IMR-90 (cell line): ENCODE data around the gene NELFE. TPM values are rescaled to one million over a fixed set of nuclear protein-coding genes. Genes with fewer than 3 reads are reported as not detected.

Source experiments
- ATAC-seq: fragments of 200-7000 bp; cut with Tn5 transposase; 2 replicates; pipeline ENCODE4 v1.9.1; 2020; ENCODE audit warnings: low read depth, mild to moderate bottlenecking, moderate library complexity
- BruUV-seq: library from RNA; stranded (reverse); fragments of 400-500 nt; replicated peaks from 2 replicates; lab custom pipeline; 2021; lab: Mats Ljungman, UMichigan
- CTCF ChIA-PET: fragments of 300-600 bp; formaldehyde crosslinking; extraction: SDS; loops from one replicate; lab custom pipeline; 2021; ENCODE audit warnings: antibody characterized with exemption; lab: Yijun Ruan, JAX
- POLR2A ChIA-PET: fragments of 300-600 bp; sonication (Branson Sonifier 250); formaldehyde crosslinking; loops from one replicate; lab custom pipeline; 2022; ENCODE audit warnings: antibody characterized with exemption; ENCODE audit not compliant: unreplicated experiment; lab: Charles Lee
- DNase-seq: peaks from one replicate; pipeline ENCODE4 v3.0.0; 2013
- H2AFZ ChIP-seq: replicated peaks from 2 replicates; pipeline ENCODE3; 2013; ENCODE audit warnings: low read length, mild to moderate bottlenecking; ENCODE audit not compliant: poor library complexity
- H2AK5ac ChIP-seq: 2 replicates; pipeline ENCODE4 v1.6.1; 2013; ENCODE audit warnings: low read depth, low read length, inconsistent platforms
- H2AK9ac ChIP-seq: replicated peaks from 2 replicates; pipeline ENCODE3; 2013; ENCODE audit warnings: mild to moderate bottlenecking, low read depth, low read length, moderate library complexity; ENCODE audit not compliant: poor library complexity
- H2BK120ac ChIP-seq: 2 replicates; pipeline ENCODE4 v1.6.1; 2013; ENCODE audit warnings: low read depth, low read length, inconsistent platforms
- H2BK15ac ChIP-seq: 3 replicates; pipeline ENCODE4 v1.6.1; 2013; ENCODE audit warnings: low read depth, low read length, inconsistent platforms
- H2BK20ac ChIP-seq: 2 replicates; pipeline ENCODE4 v1.6.1; 2013; ENCODE audit warnings: low read depth, mild to moderate bottlenecking, inconsistent platforms, low read length, moderate library complexity
- H2BK5ac ChIP-seq: 2 replicates; pipeline ENCODE4 v1.6.1; 2013; ENCODE audit warnings: mild to moderate bottlenecking, low read depth, low read length, inconsistent platforms; ENCODE audit not compliant: poor library complexity, severe bottlenecking
- H3K14ac ChIP-seq: replicated peaks from 2 replicates; pipeline ENCODE4 v1.6.1; 2013; ENCODE audit warnings: low read depth, low read length, inconsistent platforms
- H3K18ac ChIP-seq: 2 replicates; pipeline ENCODE4 v1.6.1; 2013; ENCODE audit warnings: low read depth, low read length, control low read depth
- H3K23ac ChIP-seq: 2 replicates; pipeline ENCODE4 v1.6.1; 2013; ENCODE audit warnings: low read depth, low read length, inconsistent platforms
- H3K27ac ChIP-seq: 2 replicates; pipeline ENCODE4 v1.5.1; 2013; ENCODE audit warnings: mild to moderate bottlenecking, control low read depth, low read length; ENCODE audit not compliant: insufficient read depth
- H3K27me3 ChIP-seq: 2 replicates; pipeline ENCODE4 v1.6.1; 2013; ENCODE audit warnings: low read length; ENCODE audit not compliant: control insufficient read depth, insufficient read depth
- H3K36me3 ChIP-seq: 2 replicates; pipeline ENCODE4 v1.6.1; 2013; ENCODE audit warnings: low read length, mixed read lengths; ENCODE audit not compliant: control insufficient read depth, insufficient read depth
- H3K4ac ChIP-seq: 2 replicates; pipeline ENCODE4 v1.6.1; 2013; ENCODE audit warnings: low read depth, low read length, inconsistent platforms
- H3K4me1 ChIP-seq: 2 replicates; pipeline ENCODE4 v1.6.1; 2013; ENCODE audit warnings: low read length, mixed read lengths; ENCODE audit not compliant: control insufficient read depth, insufficient read depth
- H3K4me2 ChIP-seq: 2 replicates; pipeline ENCODE4 v1.6.1; 2013; ENCODE audit warnings: low read depth, mild to moderate bottlenecking, control low read depth, low read length, moderate library complexity
- H3K4me3 ChIP-seq: 2 replicates; pipeline ENCODE4 v1.5.1; 2013; ENCODE audit warnings: low read depth, mild to moderate bottlenecking, control low read depth, low read length, moderate library complexity; ENCODE audit not compliant: insufficient read depth
- H3K56ac ChIP-seq: 2 replicates; pipeline ENCODE4 v1.6.1; 2013; ENCODE audit warnings: low read length, inconsistent platforms; ENCODE audit not compliant: insufficient read depth; ENCODE audit errors: extremely low read depth
- H3K79me1 ChIP-seq, 2 experiments: 2 replicates each; pipeline ENCODE4 v1.6.1; 2013; ENCODE audit warnings: low read length in 2 of 2, inconsistent platforms in 1 of 2, low read depth in 1 of 2
- H3K9ac ChIP-seq: 2 replicates; pipeline ENCODE4 v1.6.1; 2013; ENCODE audit warnings: low read depth, low read length, control low read depth
- H3K9me1 ChIP-seq: 2 replicates; pipeline ENCODE4 v1.6.1; 2013; ENCODE audit warnings: low read length, inconsistent platforms; ENCODE audit not compliant: insufficient read depth
- H3K9me3 ChIP-seq: 2 replicates; pipeline ENCODE4 v1.6.1; 2013; ENCODE audit warnings: low read length; ENCODE audit not compliant: control insufficient read depth, insufficient read depth
- H4K20me1 ChIP-seq: 2 replicates; pipeline ENCODE4 v1.6.1; 2013; ENCODE audit warnings: low read length, inconsistent platforms; ENCODE audit not compliant: insufficient read depth
- H4K5ac ChIP-seq: 2 replicates; pipeline ENCODE4 v1.6.1; 2013; ENCODE audit warnings: mild to moderate bottlenecking, low read depth, low read length, control low read depth
- H4K8ac ChIP-seq, 2 experiments: 2 replicates each; pipeline ENCODE4 v1.6.1; 2013; ENCODE audit warnings: low read depth in 2 of 2, low read length in 2 of 2, control low read depth in 1 of 2, inconsistent platforms in 1 of 2
- H4K91ac ChIP-seq: 2 replicates; pipeline ENCODE4 v1.6.1; 2013; ENCODE audit warnings: low read depth, low read length, inconsistent platforms; ENCODE audit not compliant: insufficient read depth
- BHLHE40 ChIP-seq: fragments of 150-350 bp; IDR thresholded peaks from 2 replicates; pipeline ENCODE4 v1.6.1; 2016; ENCODE audit warnings: mild to moderate bottlenecking, low read depth, low read length
- CEBPB ChIP-seq: IDR thresholded peaks from 2 replicates; pipeline ENCODE4 v1.6.1; 2012; ENCODE audit warnings: low read depth, low read length, improper control_type of control experiment
- FOS ChIP-seq: fragments of 150-350 bp; IDR thresholded peaks from 2 replicates; pipeline ENCODE4 v1.6.1; 2016; ENCODE audit warnings: low read depth, low read length
- MAFK ChIP-seq: IDR thresholded peaks from 2 replicates; pipeline ENCODE4 v1.6.1; 2012; ENCODE audit warnings: low read depth, low read length, improper control_type of control experiment
- MAZ ChIP-seq: IDR thresholded peaks from 2 replicates; pipeline ENCODE4 v1.6.1; 2012; ENCODE audit warnings: low read depth, mild to moderate bottlenecking, low read length, improper control_type of control experiment, moderate library complexity, borderline replicate concordance
- MXI1 ChIP-seq: IDR thresholded peaks from 2 replicates; pipeline ENCODE4 v1.6.1; 2012; ENCODE audit warnings: low read depth, mild to moderate bottlenecking, low read length, moderate library complexity, borderline replicate concordance
- POLR2A ChIP-seq: IDR thresholded peaks from 2 replicates; pipeline ENCODE4 v1.6.1; 2012; ENCODE audit warnings: mild to moderate bottlenecking, low read depth, low read length
- RAD21 ChIP-seq: IDR thresholded peaks from 2 replicates; pipeline ENCODE4 v1.6.1; 2012; ENCODE audit warnings: low read length, improper control_type of control experiment
- RCOR1 ChIP-seq: IDR thresholded peaks from 2 replicates; pipeline ENCODE4 v1.6.1; 2012; ENCODE audit warnings: mild to moderate bottlenecking, low read length, improper control_type of control experiment; ENCODE audit not compliant: insufficient replicate concordance
- RFX5 ChIP-seq: IDR thresholded peaks from 2 replicates; pipeline ENCODE4 v1.8.0; 2012; ENCODE audit warnings: low read depth, mild to moderate bottlenecking, low read length, moderate library complexity
- dilution Hi-C: fragments of 300-500 bp; cut with HindIII; formaldehyde crosslinking; loops from one replicate; pipeline ENCODE4 v1.14.3; 2018; ENCODE audit warnings: low sequenced_read_pairs; ENCODE audit not compliant: unreplicated experiment
- in situ Hi-C: fragments of 300-500 bp; cut with MboI; formaldehyde crosslinking; loops from 3 replicates; pipeline ENCODE4 v1.14.3; 2019; ENCODE audit warnings: low sequenced_read_pairs, inconsistent platforms, mixed read lengths
- intact Hi-C: fragments of 100-400 bp; cut with micrococcal nuclease; formaldehyde crosslinking; loops from 2 replicates; pipeline ENCODE4 v1.10.0; 2022
- polyA plus RNA-seq, 3 experiments: library from polyadenylated mRNA; depleted of rRNA; stranded (reverse); fragments of >200 nt; gene quantifications; 2 replicates each; pipeline ENCODE4 v1.2.3, GENCODE V29; 2012; ENCODE audit warnings: low replicate concordance in 1 of 3
- total RNA-seq: library from RNA; depleted of rRNA; stranded (reverse); fragments of >200 nt; gene quantifications from 2 replicates; pipeline ENCODE4 v1.2.3, GENCODE V29; 2012
- TF ChIP-seq, protein P1 (sequence below): conservative IDR thresholded peaks from 2 replicates; pipeline ENCODE4 v1.5.1; 2012; ENCODE audit warnings: mild to moderate bottlenecking, low read depth, low read length, improper control_type of control experiment
- TF ChIP-seq, protein P2 (sequence below): fragments of 150-350 bp; IDR thresholded peaks from 2 replicates; pipeline ENCODE4 v1.6.1; 2017; ENCODE audit warnings: mild to moderate bottlenecking, antibody characterized with exemption, low read length, low read depth

The NELFE gene
- total and polyA plus RNA-seq, 2 of the 4 experiments (the other 2 are of a cell fraction), result 63.6 to 76.0 TPM

DNA sequence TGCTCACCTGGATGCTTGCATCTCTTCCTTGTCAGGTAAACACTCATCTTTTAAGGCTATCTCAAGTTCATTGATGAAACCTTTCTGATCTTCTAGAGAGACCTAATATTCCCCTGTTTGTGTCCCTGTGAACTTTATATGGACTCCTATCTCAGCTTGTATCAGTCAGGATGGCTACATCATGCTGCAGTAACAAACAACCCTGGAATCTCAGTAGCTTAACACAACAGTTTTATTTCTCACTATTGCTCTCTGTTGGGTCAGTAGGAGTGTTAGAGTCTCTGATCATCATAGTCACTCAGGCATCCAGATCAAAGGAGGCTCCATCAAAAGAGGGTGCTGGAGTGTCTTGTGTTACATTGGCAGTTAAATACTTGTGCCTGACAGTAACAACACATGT is 43.4 kb downstream of the NELFE start:
- H3K4me2 ChIP-seq, result no peak overlapping the region
- H4K20me1 ChIP-seq, result no peaks in the 10 kb centered on the region
- H4K91ac ChIP-seq, result no peak overlapping the region
- no peak overlapping the region for H3K9ac ChIP-seq
- BruUV-seq, result no TSS peak
- H2BK5ac ChIP-seq, result no peak overlapping the region
- no peak overlapping the region for H3K4ac ChIP-seq
- in situ Hi-C loops (no loop called here), intact Hi-C loops (no loop called here), dilution Hi-C loops (no loop called here)
- no peak overlapping the region for H4K5ac ChIP-seq
- CTCF ChIA-PET, result no interaction called here
- H2BK15ac ChIP-seq, result no peak overlapping the region
- DNase-seq, result no peak
- no peak overlapping the region for H2AK9ac ChIP-seq
- H3K18ac ChIP-seq, result no peak overlapping the region
- H3K4me1 ChIP-seq, result peaks cover 3% of the 10 kb centered on the region; the same call in 1 of the 2 replicates
- H3K56ac ChIP-seq, result no peak overlapping the region
- H3K27me3 ChIP-seq, result no peaks in the 10 kb centered on the region
- no peak overlapping the region for H2BK20ac ChIP-seq
- no peaks in the 10 kb centered on the region for H3K36me3 ChIP-seq
- peaks cover 9% of the 10 kb centered on the region; the same call in 1 of the 2 replicates for H3K9me1 ChIP-seq
- H3K4me3 ChIP-seq, result no peak overlapping the region
- no peaks in the 10 kb centered on the region for H3K79me1 ChIP-seq
- POLR2A ChIA-PET, result no interaction called here
- no peak overlapping the region for H3K27ac ChIP-seq
- H3K14ac ChIP-seq, result no peak overlapping the region
- H2AK5ac ChIP-seq, result no peak overlapping the region
- H2AFZ ChIP-seq, result no peak overlapping the region
- no peak overlapping the region for H3K23ac ChIP-seq
- ATAC-seq, result no peak
- H3K9me3 ChIP-seq, result no peaks in the 10 kb centered on the region
- H2BK120ac ChIP-seq, result no peak overlapping the region
- no peak overlapping the region for H4K8ac ChIP-seq
- no peak for TF ChIP-seq RAD21
- TF ChIP-seq, protein P1, sequence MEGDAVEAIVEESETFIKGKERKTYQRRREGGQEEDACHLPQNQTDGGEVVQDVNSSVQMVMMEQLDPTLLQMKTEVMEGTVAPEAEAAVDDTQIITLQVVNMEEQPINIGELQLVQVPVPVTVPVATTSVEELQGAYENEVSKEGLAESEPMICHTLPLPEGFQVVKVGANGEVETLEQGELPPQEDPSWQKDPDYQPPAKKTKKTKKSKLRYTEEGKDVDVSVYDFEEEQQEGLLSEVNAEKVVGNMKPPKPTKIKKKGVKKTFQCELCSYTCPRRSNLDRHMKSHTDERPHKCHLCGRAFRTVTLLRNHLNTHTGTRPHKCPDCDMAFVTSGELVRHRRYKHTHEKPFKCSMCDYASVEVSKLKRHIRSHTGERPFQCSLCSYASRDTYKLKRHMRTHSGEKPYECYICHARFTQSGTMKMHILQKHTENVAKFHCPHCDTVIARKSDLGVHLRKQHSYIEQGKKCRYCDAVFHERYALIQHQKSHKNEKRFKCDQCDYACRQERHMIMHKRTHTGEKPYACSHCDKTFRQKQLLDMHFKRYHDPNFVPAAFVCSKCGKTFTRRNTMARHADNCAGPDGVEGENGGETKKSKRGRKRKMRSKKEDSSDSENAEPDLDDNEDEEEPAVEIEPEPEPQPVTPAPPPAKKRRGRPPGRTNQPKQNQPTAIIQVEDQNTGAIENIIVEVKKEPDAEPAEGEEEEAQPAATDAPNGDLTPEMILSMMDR, result no peak
- TF ChIP-seq MAFK, result no peak
- no peak for TF ChIP-seq CEBPB
- no peak for TF ChIP-seq FOS
- TF ChIP-seq RFX5, result no peak
- TF ChIP-seq, protein P2, sequence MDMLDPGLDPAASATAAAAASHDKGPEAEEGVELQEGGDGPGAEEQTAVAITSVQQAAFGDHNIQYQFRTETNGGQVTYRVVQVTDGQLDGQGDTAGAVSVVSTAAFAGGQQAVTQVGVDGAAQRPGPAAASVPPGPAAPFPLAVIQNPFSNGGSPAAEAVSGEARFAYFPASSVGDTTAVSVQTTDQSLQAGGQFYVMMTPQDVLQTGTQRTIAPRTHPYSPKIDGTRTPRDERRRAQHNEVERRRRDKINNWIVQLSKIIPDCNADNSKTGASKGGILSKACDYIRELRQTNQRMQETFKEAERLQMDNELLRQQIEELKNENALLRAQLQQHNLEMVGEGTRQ, result no peak
- no peak for TF ChIP-seq POLR2A
- TF ChIP-seq BHLHE40, result no peak
- TF ChIP-seq RCOR1, result no peak
- TF ChIP-seq MAZ, result no peak
- no peak for TF ChIP-seq MXI1
